Activated CD8-positive, alpha-beta memory T cell treated with anti-CD3 and anti-CD28 coated beads, Interleukin-2, amount 50 U/mL, for 1 hour (primary cell): ENCODE results near the gene RGS6.
A peak's percentile ranks its signal among the peaks of the same experiment; 100 is the strongest.

Experiments
- DNase-seq: peaks from one replicate; pipeline ENCODE4 v3.0.0-alpha.2; 2020; ENCODE audit errors: extremely low read depth

RGS6 gene

DNA sequence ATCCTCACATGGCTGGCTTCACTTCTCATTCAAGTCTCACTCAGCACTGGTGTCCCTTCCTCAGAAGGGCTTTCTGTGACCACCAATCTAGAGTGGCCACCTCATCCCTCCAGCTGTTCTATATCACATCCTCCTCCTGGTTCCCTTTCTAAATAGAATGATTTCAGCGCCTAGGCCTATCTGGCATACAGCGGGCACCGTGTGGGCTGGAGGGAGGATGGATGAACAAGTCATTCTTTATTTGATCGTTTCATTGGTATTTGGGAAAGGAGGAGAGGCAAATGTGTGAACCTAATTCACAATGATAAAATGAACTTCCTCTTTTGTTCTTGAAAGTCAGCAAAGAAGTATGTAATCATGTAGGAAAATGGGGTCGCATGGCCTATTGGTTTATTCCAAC is 567.5 kb downstream of the RGS6 start:
- no peak for DNase-seq

- DNase-seq, result no peak
Measured at GRCh38 chr14:72500234-72500838, 568.1 kb downstream of the RGS6 start.

DNA sequence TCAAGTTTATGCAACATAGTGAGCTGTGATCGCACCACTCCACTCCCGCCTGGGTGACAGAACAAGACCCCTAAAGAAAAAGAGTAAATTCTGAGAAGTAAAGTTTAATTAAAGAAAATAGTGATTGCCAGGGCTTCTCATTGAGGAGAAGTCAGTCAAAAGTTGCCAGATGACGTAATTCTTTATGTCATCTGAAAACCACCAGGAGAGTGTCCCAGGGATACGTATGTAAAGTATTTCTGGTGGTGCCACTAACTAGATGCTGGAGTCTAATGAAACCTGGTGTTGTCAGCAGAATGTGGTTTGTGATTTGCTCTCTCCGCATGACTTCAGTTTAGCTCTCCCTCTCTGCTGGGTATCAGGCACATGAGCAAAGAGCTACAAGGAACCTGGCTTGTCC is 569.2 kb downstream of the RGS6 start:
- DNase-seq, result no peak

DNA sequence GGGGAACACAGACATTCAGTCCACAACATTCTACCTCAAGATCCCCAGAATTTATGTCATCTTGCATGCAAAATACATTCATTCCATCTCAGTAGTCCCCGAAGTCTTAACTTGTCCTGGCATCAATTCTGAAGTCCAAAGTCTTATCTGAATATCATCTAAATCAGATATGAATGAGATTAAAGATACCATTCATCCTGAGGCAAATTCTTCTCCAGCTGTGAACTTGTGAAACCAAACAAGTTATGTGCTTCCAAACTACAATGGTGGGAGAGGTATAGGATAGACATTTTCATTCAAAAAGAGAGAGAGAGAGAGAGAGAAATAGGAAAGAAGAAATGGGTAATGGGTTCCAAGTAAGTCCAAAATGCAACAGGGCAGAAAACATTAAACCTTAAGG is 571.0 kb downstream of the RGS6 start:
- DNase-seq, result no peak

GRCh38 chr14:72503696-72504368 is 571.6 kb downstream of the RGS6 start:
- DNase-seq, result no peak

DNA sequence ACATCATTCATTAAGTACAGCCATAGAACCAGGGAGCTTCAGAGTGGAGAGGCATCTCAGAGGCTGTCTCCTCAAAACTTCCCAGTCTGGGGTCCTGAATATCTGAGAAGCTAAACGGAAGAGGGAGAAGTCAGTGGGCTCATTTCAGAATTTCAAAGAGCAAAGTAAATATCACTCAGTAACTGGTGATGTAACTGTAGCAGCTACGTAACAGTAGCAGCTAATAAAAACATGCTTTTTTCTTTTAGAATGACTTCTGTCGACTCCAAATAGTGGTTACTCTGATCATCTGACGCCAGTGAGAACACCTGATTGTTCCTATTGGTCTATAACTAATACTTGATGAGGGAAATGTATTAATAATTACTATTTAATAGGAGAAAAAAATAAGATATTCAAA is 578.3 kb downstream of the RGS6 start:
- DNase-seq, result no peak

DNA sequence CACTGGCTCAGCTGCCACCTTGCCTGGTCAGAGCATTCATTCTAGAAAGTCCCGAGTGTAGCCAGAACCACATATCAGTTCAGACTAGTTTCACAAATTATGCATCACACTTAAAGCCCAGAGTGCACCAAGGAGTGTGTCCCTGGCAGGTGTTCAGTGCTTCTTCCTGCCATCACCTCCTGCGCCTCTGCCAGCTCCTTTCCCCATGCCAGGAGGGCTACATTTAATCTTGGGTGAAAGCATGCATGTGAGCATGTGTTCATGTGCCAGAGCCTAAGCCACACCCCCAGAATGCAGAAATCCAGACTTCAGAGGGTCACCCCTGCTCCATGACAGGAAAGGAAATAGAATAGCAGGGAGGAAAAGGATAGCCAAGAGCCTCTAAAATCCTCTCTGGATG is 580.1 kb downstream of the RGS6 start:
- DNase-seq, result no peak

- DNase-seq, result no peak
Measured at GRCh38 chr14:72512925-72513324, 580.7 kb downstream of the RGS6 start.

GRCh38 chr14:72513346-72513745 is 581.1 kb downstream of the RGS6 start:
- DNase-seq, result no peak

DNA sequence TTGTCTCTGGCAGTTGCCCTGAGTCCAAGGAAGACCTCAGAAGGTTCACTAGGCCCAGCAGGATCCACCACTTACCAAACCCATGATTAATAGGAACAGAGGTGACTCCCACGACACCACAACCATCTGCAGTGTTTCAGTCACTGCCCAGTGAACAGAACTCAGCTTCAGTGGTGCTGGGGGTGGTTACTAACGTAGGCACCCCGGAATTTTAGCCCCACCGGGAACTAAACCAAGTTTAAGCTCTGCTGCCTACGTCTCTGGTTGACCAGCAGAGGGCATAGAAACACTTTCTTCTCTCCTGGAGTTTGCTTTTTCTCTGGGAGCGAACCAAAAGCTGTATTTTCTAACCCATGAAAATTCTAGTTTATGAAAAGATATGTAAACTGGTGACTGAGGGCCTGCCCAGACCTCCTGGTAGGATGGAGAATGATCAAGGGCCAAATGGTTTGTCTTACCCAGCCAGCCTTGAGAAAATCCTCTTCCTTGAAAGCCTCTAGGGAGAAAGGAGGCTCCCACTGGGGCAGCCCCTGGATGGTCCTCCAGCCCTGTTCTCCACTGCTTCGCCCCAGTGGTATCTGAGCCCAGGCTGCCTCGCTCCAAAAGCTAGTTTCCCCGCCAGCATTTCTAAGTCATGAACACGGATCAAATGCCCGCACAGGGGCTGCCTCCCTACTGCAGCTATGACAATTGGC is 581.9 kb downstream of the RGS6 start:
- DNase-seq, result no peak

GRCh38 chr14:72514660-72515025 is 582.4 kb downstream of the RGS6 start:
- no peak for DNase-seq

DNA sequence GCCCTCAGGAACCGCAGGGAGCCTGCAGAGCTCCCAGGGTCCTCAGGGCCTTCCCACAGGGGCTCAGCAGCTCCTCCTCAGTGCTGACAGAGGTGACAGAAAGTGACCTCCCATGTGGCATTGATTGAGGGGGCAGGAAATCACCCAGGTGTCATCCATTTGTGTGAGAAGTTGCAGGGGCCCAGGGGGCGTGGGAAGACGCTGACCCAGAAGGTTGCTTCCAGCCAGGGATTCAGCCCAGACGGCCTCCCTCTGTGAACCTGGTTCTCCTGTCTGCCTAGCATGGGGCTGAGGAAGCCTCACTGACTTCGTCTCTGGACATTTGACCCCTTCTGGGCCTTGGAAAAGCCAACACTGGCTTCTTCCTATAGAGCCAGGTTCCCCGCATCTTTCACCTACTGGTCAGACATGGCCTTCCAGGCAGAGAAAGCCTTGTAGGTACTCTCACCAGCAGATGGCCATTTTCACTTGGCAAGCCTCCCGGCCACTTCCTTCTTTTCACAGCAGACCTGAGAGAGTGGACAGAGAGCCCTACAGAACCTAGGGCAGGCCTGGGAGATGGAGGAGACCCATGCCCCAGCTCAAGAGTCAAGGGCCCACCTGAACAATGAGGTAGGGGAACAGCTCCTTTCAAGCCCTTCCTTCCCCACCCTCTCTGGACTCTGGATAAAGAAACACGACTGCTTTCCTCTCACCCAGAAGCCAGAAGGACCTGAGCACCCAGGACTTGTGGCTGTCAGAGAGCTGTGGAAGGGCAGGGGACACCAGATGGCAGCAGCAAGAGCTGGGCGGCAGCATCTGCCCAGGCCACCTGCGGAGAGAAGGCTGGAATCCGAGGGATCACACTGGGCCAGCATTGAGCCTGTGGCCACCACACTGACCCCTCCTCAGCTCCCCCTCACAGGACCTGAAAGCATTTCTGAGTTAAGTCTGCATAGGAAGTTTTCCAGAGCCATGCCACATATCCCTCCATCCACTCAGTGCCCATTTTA is 583.8 kb downstream of the RGS6 start:
- DNase-seq, result no peak

DNA sequence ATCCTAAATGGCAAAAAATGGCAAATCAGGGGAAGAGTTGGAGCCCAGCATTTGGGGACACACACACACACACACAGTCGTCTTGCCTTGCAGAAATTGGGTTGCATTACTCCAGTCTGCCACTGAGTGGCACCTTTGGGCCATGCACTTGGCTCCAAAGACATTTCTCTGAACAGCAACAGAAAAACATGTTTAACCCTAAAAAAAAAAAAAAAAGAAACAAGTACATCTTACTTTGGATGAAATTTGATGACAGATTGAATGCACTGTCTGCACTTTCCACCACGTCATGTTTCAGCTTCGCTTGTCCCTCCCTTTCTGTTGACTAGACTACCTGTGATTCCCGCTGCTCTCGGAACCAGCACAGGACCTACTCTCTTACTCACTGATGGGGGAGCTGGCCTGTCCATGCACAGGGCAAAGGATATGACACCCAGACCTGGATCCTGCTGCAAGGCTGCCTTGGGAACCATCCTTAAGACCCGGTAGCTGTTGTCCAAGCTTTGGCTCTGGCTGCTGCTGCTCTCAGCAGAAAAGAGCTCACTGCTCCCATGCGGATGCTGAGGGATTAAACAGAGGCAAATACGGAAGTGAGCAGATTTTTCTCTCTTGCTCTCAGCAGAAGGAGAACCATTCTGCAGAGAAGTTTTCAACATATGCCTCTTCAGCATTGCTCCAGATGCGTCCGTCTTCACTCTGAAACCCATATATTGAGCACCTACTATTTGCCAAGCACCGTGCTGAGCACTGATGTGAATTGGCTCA is 584.9 kb downstream of the RGS6 start:
- peak; percentile 21 for DNase-seq

GRCh38 chr14:72517736-72518135 is 585.5 kb downstream of the RGS6 start:
- no peak for DNase-seq

DNA sequence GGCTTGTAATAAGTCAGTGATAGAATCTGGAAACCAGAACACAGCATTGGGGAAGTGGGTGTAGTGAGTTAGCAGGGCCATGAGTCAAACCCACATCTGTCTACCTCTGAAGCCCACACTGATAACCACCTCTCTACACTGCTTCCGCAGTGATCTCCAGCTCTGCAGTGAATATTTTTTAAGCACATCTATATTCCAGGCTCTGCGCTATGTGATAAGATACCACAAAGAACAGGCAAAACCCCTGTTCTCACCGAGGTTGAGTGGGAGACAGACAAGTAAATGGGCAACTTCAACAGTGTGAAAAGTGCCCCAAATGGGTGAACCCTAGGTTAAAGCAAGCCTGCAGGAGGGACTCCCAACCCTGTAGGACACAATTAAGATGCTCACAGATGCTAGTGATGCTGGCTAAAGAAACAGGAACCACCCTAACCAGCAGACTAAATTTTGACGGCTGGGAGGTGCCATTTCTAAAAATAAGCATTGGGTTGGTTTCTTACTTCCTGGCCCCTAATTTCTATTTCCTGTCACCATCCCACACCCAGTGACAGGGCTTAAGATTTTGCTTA is 586.7 kb downstream of the RGS6 start:
- peak; percentile 21 for DNase-seq

- no peak for DNase-seq
Measured at GRCh38 chr14:72519543-72519942, 587.3 kb downstream of the RGS6 start.

- DNase-seq, result no peak
Measured at GRCh38 chr14:72521045-72521444, 588.8 kb downstream of the RGS6 start.

- no peak for DNase-seq
Measured at GRCh38 chr14:72521968-72522741, 589.9 kb downstream of the RGS6 start.

- no peak for DNase-seq
Measured at GRCh38 chr14:72522847-72523246, 590.6 kb downstream of the RGS6 start.
